PC-9 (cell line): Measurements from ENCODE around the gene LEPR. TPM values are rescaled to one million over a fixed set of nuclear protein-coding genes. Genes with fewer than 3 reads are reported as not detected.

Experiments used
- BruUV-seq: library from RNA; stranded (reverse); fragments of 400-500 nt; replicated peaks from 2 replicates; lab custom pipeline; 2021; lab: Mats Ljungman, UMichigan
- CTCF ChIA-PET: fragments of 300-600 bp; sonication (Branson Sonifier 250); formaldehyde crosslinking; loops from one replicate; lab custom pipeline; 2022; ENCODE audit warnings: antibody characterized with exemption; lab: Charles Lee
- POLR2A ChIA-PET: fragments of 300-600 bp; sonication (Branson Sonifier 250); formaldehyde crosslinking; loops from one replicate; lab custom pipeline; 2022; ENCODE audit warnings: antibody characterized with exemption; ENCODE audit not compliant: unreplicated experiment; lab: Charles Lee
- DNase-seq, 2 experiments: peaks; one replicate each; pipeline versions ENCODE4 v3.0.0 to v3.0.0-alpha.2; 2015 to 2022; ENCODE audit warnings: mixed read lengths in 1 of 2
- H2AFZ ChIP-seq: fragments of 200-600 bp; sonication (generic); 2 replicates; pipeline ENCODE4 v1.8.1; 2017; ENCODE audit warnings: antibody characterized with exemption
- H3F3A ChIP-seq: fragments of 200-600 bp; sonication (generic); 2 replicates; pipeline ENCODE4 v1.8.1; 2017; ENCODE audit warnings: antibody characterized with exemption, mild to moderate bottlenecking, low read depth; ENCODE audit not compliant: insufficient read depth
- H3K27ac ChIP-seq: fragments of 200-600 bp; sonication (generic); 2 replicates; pipeline ENCODE4 v1.6.1; 2016; ENCODE audit warnings: mixed run types
- H3K27me3 ChIP-seq: fragments of 200-600 bp; sonication (generic); 2 replicates; pipeline ENCODE4 v1.6.1; 2016; ENCODE audit warnings: low read depth, mixed run types; ENCODE audit not compliant: insufficient read depth
- H3K36me3 ChIP-seq: fragments of 200-600 bp; sonication (generic); 2 replicates; pipeline ENCODE4 v1.6.1; 2016; ENCODE audit warnings: low read depth, mixed run types
- H3K4me1 ChIP-seq: fragments of 200-600 bp; sonication (generic); replicated peaks from 2 replicates; pipeline ENCODE4 v1.6.1; 2016; ENCODE audit warnings: mixed run types; ENCODE audit not compliant: insufficient read depth
- H3K4me2 ChIP-seq: fragments of 200-600 bp; sonication (generic); 2 replicates; pipeline ENCODE4 v1.6.1; 2017; ENCODE audit warnings: mixed run types
- H3K4me3 ChIP-seq: fragments of 200-600 bp; sonication (generic); 2 replicates; pipeline ENCODE4 v1.6.1; 2016; ENCODE audit warnings: mixed run types
- H3K79me2 ChIP-seq: fragments of 200-600 bp; sonication (generic); 2 replicates; pipeline ENCODE4 v1.6.1; 2017; ENCODE audit warnings: low read depth, mixed run types
- H3K9me2 ChIP-seq: fragments of 200-600 bp; sonication (generic); 2 replicates; pipeline ENCODE4 v1.8.1; 2017; ENCODE audit warnings: mild to moderate bottlenecking; ENCODE audit not compliant: insufficient read depth
- H3K9me3 ChIP-seq: fragments of 200-600 bp; sonication (generic); 2 replicates; pipeline ENCODE4 v1.8.1; 2016; ENCODE audit warnings: low read depth; ENCODE audit not compliant: insufficient read depth
- H4K20me1 ChIP-seq: fragments of 200-600 bp; sonication (generic); 2 replicates; pipeline ENCODE4 v1.8.1; 2017; ENCODE audit not compliant: insufficient read depth
- CTCF ChIP-seq: fragments of 200-600 bp; sonication (generic); conservative IDR thresholded peaks from 2 replicates; pipeline ENCODE4 v1.6.1; 2017; ENCODE audit warnings: mixed run types, antibody characterized with exemption, mild to moderate bottlenecking, moderate library complexity
- EZH2 ChIP-seq: fragments of 200-600 bp; sonication (generic); IDR thresholded peaks from 2 replicates; pipeline ENCODE4 v1.8.0; 2017; ENCODE audit warnings: antibody characterized with exemption, low read depth
- intact Hi-C: fragments of 100-400 bp; cut with micrococcal nuclease; formaldehyde crosslinking; loops from one replicate; pipeline ENCODE4 v1.10.0; 2022; ENCODE audit not compliant: unreplicated experiment
- total RNA-seq: library from RNA; stranded (reverse); gene quantifications from 2 replicates; pipeline ENCODE4 v1.2.3, GENCODE V29; 2021

The LEPR gene
- total RNA-seq, 1 experiment from 2014 or later: 34.8 TPM

DNA sequence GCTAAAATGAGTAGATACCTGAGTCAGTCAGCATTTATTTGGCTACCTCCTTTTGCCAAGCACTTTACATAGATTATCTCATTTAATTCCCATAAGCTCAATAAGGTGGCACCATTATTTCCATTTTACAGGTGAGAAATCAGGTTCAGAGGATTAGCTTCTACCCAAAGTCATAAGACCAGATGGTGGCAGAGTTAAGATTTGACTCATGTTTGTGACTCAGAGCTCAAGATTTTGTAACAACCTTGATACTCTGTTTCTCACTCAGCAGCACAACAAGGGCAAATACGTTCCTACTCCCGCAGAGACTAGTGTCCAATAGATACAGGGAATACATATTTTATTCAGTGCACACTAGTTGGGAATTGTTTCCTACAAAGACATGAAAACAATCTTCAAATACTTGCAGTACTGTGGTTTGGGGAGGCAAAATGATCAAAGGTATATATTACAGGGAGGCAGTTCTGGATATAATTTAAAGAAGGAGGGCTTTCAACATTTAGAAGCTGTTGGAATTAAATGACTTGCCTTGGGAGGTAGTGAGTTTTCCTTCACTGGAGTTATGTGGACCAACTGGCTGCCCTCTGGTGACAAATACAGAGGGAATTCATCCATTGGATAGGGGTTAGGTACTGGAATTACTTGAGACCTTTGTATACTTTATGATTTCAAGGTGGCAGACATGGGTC, 3.6 kb downstream of the LEPR start:
- ChIA-PET POLR2A (interaction anchor here (0.6 to 0.7 kb wide), 5 partner anchors 10 to 151 kb away, joined by 4 to 27 read pairs (median 6); no protein-coding TSS in a partner anchor), CTCF (interaction anchor here (0.9 to 1.3 kb wide), 2 partner anchors 11 to 35 kb away, joined by 3 to 5 read pairs; no protein-coding TSS in a partner anchor)
- peak overlapping the region; percentile 85 for H3K4me2 ChIP-seq
- peaks cover 54% of the 10 kb centered on the region for H3K4me1 ChIP-seq
- H3K27me3 ChIP-seq: no peaks in the 10 kb centered on the region
- H3K9me2 ChIP-seq: no peaks in the 10 kb centered on the region
- H3K4me3 ChIP-seq: peak overlapping the region; percentile 21; the same call in 1 of the 2 replicates
- BruUV-seq: no TSS peak
- peaks cover 28% of the 10 kb centered on the region for H3K36me3 ChIP-seq
- no peak for TF ChIP-seq EZH2
- intact Hi-C loops: loop anchor here (1.0 to 5.0 kb wide), 7 partner anchors 43 to 1082 kb away; partner anchors contain the start of gene DNAJC6
- H3K27ac ChIP-seq: peak overlapping the region; percentile 90
- no peak overlapping the region for H2AFZ ChIP-seq
- H3K79me2 ChIP-seq: peaks cover 55% of the 10 kb centered on the region
- H3F3A ChIP-seq: peaks cover 35% of the 10 kb centered on the region
- peak; percentile 32 to 91 for DNase-seq
- no peaks in the 10 kb centered on the region for H4K20me1 ChIP-seq
- H3K9me3 ChIP-seq: no peaks in the 10 kb centered on the region

DNA sequence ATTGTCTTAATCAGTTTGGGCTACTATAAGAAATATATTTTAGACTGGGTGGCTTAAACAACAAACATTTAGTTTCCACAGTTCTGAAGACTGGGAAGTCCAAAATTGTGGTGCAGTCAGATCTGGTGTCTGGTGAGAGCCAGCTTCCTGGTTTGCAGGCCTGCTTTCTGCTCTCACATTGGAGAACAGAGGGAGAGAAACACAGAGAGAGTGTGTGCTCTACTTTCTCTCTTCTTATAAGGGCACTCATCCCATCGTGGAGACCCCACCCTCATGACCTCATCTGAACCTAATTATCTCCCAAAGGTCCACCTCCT, 4.1 kb downstream of the LEPR start:
- ChIA-PET POLR2A (no interaction called here), CTCF (interaction anchor here (1.3 kb wide), 1 partner anchor 35 kb away, joined by 3 read pairs; no protein-coding TSS in a partner anchor)
- DNase-seq: no peak
- H3K27ac ChIP-seq: peak overlapping the region; percentile 90
- no peaks in the 10 kb centered on the region for H3K27me3 ChIP-seq
- no peaks in the 10 kb centered on the region for H3K9me2 ChIP-seq
- BruUV-seq: no TSS peak
- H3K36me3 ChIP-seq: peaks cover 28% of the 10 kb centered on the region
- TF ChIP-seq EZH2 (no peak), CTCF (no peak)
- H2AFZ ChIP-seq: no peak overlapping the region
- peaks cover 35% of the 10 kb centered on the region for H3F3A ChIP-seq
- intact Hi-C loops: loop anchor here (1.0 to 5.0 kb wide), 7 partner anchors 42 to 1082 kb away; partner anchors contain the start of gene DNAJC6
- peaks cover 55% of the 10 kb centered on the region for H3K79me2 ChIP-seq
- no peaks in the 10 kb centered on the region for H4K20me1 ChIP-seq
- H3K4me2 ChIP-seq: peak overlapping the region; percentile 85
- peaks cover 54% of the 10 kb centered on the region for H3K4me1 ChIP-seq
- peak overlapping the region; percentile 21; the same call in 1 of the 2 replicates for H3K4me3 ChIP-seq
- H3K9me3 ChIP-seq: no peaks in the 10 kb centered on the region

DNA sequence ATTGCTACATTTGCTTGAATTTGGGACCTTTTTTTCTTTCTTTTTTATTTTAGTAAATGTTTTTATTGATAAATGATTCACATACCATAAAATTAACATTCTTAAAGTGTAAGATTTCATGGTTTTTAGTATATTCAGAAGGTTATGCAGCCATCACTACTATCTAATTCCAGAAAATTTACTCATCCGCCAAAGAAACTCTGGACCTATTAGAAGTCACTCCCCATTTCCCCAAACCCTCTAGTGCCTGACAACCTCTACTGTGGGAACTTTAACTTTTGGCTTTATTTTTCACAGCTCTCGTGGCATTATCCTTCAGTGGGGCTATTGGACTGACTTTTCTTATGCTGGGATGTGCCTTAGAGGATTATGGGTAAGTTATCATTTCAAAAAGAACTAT, 4.5 kb downstream of the LEPR start:
- H4K20me1 ChIP-seq: no peaks in the 10 kb centered on the region
- no peak overlapping the region for H3K4me3 ChIP-seq
- H3K27me3 ChIP-seq: no peaks in the 10 kb centered on the region
- no peak for DNase-seq
- TF ChIP-seq EZH2 (no peak), CTCF (no peak)
- H3K9me3 ChIP-seq: no peaks in the 10 kb centered on the region
- ChIA-PET CTCF (no interaction called here), POLR2A (interaction anchor here (0.5 kb wide), 1 partner anchor 1902 kb away, joined by 3 read pairs; the partner anchor contains the start of gene EFCAB7)
- no peak overlapping the region for H2AFZ ChIP-seq
- H3K79me2 ChIP-seq: peaks cover 55% of the 10 kb centered on the region
- H3F3A ChIP-seq: peaks cover 36% of the 10 kb centered on the region
- peak overlapping the region; percentile 90 for H3K27ac ChIP-seq
- H3K36me3 ChIP-seq: peaks cover 28% of the 10 kb centered on the region
- no peaks in the 10 kb centered on the region for H3K9me2 ChIP-seq
- intact Hi-C loops: loop anchor here (1.0 to 2.0 kb wide), 4 partner anchors 9 to 358 kb away; no protein-coding TSS in a partner anchor
- peaks cover 58% of the 10 kb centered on the region for H3K4me1 ChIP-seq
- TSS peak; percentile 48 for BruUV-seq
- H3K4me2 ChIP-seq: peak overlapping the region; percentile 85
